ENCODE measurements around the gene NEURL1B.

NEURL1B gene

DNA sequence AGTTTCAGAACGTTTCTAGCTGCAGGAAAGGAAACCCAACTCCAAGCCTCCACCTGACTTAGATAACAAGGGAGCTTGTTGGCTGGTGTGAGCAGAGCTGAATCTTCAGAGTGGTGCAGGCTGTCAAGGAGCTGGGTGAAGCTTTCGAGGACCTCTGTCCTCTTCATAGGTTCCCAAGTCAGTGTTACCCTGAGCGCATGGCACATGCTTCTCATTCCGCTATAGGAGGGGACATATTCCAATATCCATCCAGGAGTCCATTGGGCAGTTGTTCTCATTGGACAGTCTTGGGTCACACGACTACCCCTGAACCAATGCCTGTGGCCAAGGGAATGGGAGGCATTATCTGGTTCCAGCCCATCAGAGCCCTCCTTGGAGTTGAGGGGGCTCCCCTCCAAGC is 79.6 kb downstream of the NEURL1B start:
- TF ChIP-seq, protein P1, sequence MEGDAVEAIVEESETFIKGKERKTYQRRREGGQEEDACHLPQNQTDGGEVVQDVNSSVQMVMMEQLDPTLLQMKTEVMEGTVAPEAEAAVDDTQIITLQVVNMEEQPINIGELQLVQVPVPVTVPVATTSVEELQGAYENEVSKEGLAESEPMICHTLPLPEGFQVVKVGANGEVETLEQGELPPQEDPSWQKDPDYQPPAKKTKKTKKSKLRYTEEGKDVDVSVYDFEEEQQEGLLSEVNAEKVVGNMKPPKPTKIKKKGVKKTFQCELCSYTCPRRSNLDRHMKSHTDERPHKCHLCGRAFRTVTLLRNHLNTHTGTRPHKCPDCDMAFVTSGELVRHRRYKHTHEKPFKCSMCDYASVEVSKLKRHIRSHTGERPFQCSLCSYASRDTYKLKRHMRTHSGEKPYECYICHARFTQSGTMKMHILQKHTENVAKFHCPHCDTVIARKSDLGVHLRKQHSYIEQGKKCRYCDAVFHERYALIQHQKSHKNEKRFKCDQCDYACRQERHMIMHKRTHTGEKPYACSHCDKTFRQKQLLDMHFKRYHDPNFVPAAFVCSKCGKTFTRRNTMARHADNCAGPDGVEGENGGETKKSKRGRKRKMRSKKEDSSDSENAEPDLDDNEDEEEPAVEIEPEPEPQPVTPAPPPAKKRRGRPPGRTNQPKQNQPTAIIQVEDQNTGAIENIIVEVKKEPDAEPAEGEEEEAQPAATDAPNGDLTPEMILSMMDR (IDR thresholded peaks at IDR 0.05; ENCODE audit: borderline replicate concordance, insufficient read depth, low read depth, low read length): no peak
- no peak overlapping the region for H3K4me3 ChIP-seq (ENCODE audit: low read depth, low read length)

DNA sequence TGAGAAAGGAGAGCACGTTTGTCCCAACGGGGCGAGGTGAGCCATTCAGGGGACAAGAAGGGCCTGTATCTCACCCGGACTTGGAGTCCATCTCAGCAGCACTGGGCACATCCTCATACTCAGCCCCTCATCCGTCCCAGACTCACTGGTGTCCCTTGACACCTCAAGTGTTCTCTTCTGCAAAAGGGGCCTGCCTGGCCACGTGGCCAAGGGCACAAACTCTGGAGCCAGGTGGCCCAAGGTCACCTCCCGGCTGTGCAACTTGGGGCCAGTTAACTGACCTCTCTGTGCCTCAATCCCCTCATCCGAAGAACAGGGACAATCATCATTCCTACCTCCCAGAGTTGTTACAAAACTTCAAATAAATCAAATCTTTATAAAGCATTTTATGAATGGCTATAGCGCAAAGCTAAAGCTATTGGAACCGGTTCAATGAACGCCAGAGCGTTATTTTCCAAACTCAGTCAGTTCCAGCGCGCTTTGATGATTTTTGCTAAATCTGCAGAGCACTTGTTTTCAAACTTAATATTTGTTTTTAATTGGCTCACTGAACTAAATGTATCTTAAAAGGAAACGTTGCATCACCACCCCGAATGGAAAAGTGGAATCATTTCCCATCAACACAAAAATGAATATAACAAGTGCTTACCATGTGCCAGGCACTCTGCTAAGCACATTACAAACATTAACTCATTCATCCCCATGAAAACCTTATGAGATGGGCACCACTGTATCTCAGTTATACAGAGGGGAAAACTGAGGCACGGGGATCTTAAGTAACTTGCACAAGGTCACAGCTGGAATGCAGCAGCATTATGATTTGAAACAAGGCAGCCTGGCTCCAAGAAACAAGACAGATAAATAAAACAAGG is 80.6 kb downstream of the NEURL1B start:
- no peak overlapping the region for H3K4me3 ChIP-seq (ENCODE audit: low read depth, low read length)
- TF ChIP-seq, protein P1 (IDR thresholded peaks at IDR 0.05; ENCODE audit: borderline replicate concordance, insufficient read depth, low read depth, low read length): no peak

DNA sequence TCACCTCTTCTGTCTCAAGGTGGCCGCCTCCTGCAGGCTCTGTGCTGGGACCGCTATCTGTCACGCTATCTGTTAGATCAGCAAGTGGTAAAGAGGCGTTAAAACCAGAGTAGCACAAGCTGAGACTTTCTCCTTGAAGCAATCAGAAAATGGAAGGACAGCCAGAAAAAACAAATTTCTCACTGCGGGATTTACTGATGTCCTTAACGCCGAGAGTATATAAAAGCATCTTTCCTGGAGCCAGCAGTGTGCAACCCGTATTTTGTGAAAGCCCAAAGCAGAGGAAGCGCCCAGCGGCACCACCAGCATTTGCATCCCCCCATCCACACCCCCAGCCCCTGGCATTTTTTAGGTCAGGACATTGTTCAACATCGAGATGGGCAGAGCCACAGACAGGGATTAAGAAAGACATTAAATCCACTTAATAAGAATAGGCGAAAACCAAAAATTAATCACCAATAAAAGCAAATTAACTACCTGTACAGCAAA is 81.3 kb downstream of the NEURL1B start:
- no peak overlapping the region for H3K4me3 ChIP-seq (ENCODE audit: low read depth, low read length)
- TF ChIP-seq, protein P1 (IDR thresholded peaks at IDR 0.05; ENCODE audit: borderline replicate concordance, insufficient read depth, low read depth, low read length): no peak

DNA sequence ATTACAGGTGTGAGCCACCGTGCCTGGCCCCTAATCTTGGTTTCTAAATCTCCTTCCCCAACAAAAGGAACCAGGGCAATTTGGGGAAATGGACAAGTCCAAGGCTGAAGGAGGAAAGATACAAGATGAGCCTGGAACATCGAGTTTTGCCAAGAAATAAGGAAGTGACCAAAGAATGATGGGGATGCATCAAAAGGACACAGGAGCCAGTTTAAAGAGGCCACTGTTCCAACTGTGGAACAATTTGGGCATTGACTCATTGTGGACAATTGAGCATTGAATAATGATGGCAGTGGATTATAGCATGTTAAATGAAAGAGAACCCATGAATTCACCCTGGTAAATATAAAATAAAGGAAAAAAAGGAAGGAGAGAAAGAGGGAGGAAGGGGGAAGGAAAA is 82.4 kb downstream of the NEURL1B start:
- TF ChIP-seq, protein P1 (IDR thresholded peaks at IDR 0.05; ENCODE audit: borderline replicate concordance, insufficient read depth, low read depth, low read length): no peak
- H3K4me3 ChIP-seq (ENCODE audit: low read depth, low read length): no peak overlapping the region

DNA sequence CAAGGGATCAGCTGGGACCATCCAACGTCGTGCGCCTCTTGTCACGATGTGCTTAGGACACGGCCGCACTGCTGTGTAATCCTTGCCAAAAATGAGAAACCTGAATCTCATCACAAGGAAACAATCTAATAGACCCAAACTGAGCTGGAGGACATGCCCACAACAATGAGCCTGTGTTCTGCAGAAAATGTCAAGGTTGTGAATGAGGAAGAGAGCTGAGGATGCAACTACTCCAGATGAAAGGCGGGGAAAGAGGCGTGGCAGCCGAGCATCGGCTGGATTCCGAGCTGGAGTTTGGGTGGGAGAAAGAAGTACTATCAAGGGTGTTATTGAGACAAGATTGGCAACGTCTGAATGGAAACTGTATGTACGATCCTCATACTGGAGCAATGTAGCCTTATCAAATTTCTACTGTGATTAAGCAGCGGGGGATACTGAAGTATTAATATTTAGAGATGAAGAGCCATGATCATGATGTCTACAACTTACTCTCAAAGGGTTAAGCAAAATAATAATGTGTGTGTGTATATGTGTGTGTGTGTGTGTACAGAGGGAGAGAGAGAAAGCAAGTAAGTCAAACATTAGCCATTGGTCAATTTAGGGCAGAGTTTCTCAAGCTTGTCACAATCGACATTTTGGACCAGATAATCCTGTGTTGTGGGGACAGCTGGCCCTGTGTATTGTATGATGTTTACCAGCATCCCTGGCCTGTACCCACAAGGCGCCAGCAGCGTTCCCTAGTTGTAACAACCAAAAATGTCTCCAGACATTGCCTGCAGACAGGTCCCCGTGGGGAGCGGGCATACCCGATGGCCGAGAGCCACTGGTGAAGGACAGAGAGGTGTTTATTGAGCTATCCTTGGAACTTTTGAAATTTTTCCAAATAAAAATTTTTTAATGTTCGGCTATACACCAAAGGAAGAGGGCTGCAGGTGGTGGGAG is 83.5 kb downstream of the NEURL1B start:
- TF ChIP-seq, protein P1 (IDR thresholded peaks at IDR 0.05; ENCODE audit: borderline replicate concordance, insufficient read depth, low read depth, low read length): no peak
- no peak overlapping the region for H3K4me3 ChIP-seq (ENCODE audit: low read depth, low read length)

DNA sequence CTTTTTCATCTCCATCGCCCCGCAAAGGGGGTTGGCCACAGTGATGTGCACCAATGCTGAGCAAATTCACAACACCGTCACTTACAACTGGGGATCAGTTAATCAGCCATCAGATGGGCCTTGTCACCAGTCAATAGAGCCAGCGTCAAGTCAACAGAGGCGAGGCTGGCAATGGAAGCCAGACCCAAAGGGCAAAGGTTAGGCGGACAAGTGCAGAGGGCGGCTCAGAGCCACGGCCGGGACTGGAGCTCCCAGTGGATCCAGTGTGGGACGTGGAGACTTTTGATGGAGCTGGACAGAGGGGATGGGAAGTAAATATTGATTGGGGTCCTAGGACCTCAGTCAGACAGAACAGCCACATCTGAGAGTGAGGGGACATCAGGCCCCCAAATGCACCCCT is 84.2 kb downstream of the NEURL1B start:
- TF ChIP-seq, protein P1 (IDR thresholded peaks at IDR 0.05; ENCODE audit: borderline replicate concordance, insufficient read depth, low read depth, low read length): no peak
- no peak overlapping the region for H3K4me3 ChIP-seq (ENCODE audit: low read depth, low read length)
